Body of pancreas (tissue), 4 donors: ENCODE measurements around the gene CD207. TPM values are rescaled to one million over a fixed set of nuclear protein-coding genes. Genes with fewer than 3 reads are reported as not detected.

Experiments
- ATAC-seq: fragments of 150-250 bp; one replicate; pipeline ENCODE4 v1.9.1; 2016
- DNase-seq, 4 donors: peaks; one replicate each; pipeline ENCODE4 v3.0.0-alpha.2; 2019
- H3K27ac ChIP-seq, 4 donors: fragments of 200-600 bp; sonication (generic); 1 replicate in 3 of 4; 2 replicates in 1 of 4; pipeline versions ENCODE4 v1.5.1 to v1.6.1; 2016 to 2019; ENCODE audit warnings: mild to moderate bottlenecking in 1 of 4, mixed read lengths in 1 of 4, moderate library complexity in 1 of 4
- H3K27me3 ChIP-seq, 2 donors: fragments of 200-600 bp; sonication (generic); one replicate each; pipeline ENCODE4 v1.6.0; 2016; ENCODE audit warnings: mild to moderate bottlenecking in 1 of 2
- H3K36me3 ChIP-seq, 2 donors: fragments of 200-600 bp; sonication (generic); replicated peaks in 1 of 2; 2 replicates each; pipeline ENCODE4 v1.5.1; 2016; ENCODE audit warnings: low read depth in 2 of 2; ENCODE audit not compliant: insufficient read depth in 1 of 2
- H3K4me1 ChIP-seq: fragments of 200-600 bp; sonication (generic); one replicate; pipeline ENCODE4 v1.6.0; 2016
- H3K4me3 ChIP-seq, 2 donors: fragments of 200-600 bp; sonication (generic); 1 replicate in 1 of 2; 2 replicates in 1 of 2; pipeline ENCODE4 v1.5.1; 2016 to 2019
- H3K9me3 ChIP-seq, 3 donors: fragments of 200-600 bp; sonication (generic); 1 replicate in 2 of 3; 2 replicates in 1 of 3; pipeline ENCODE4 v1.5.1; 2016
- CTCF ChIP-seq, 7 experiments: fragments of 450-650 bp in 4 of 7; fragments of 200-600 bp in 3 of 7; sonication (generic) in 3 of 7; IDR thresholded peaks; one replicate each; pipeline ENCODE4 v1.5.1; 2016 to 2019; ENCODE audit warnings: antibody characterized with exemption in 7 of 7
- POLR2A ChIP-seq, 3 donors: fragments of 450-650 bp; IDR thresholded peaks; one replicate each; pipeline ENCODE4 v1.6.1; 2016; ENCODE audit warnings: antibody characterized with exemption in 3 of 3, mild to moderate bottlenecking in 2 of 3
- WGBS, 2 donors: methylation state at CpG; one replicate each; pipeline ENCODE4 v1.1.5; 2017; 5-methylcytosine and 5-hydroxymethylcytosine counted together
- intact Hi-C: fragments of 100-400 bp; cut with DNase I; formaldehyde crosslinking; loops from one replicate; pipeline ENCODE4 v1.15.1; 2023
- total RNA-seq, 2 donors: library from RNA; depleted of rRNA; stranded (reverse); fragments of >200 nt; gene quantifications; one replicate each; pipeline ENCODE4 v1.1.0, GENCODE V29; 2016

CD207 gene
- total RNA-seq, 2 donors from 2014 or later, result not detected

- Histone ChIP-seq H3K4me1 (no peaks in the 10 kb centered on the region), H3K27ac (no peak overlapping the region), H3K9me3 (no peaks in the 10 kb centered on the region), H3K36me3 (no peaks in the 10 kb centered on the region), H3K4me3 (no peak overlapping the region), H3K27me3 (no peaks in the 10 kb centered on the region)
- no peak for ATAC-seq
- intact Hi-C loops, result no loop called here
- DNase-seq, result no peak
- TF ChIP-seq POLR2A (IDR thresholded peaks at IDR 0.05), result no peak
- TF ChIP-seq CTCF (IDR thresholded peaks at IDR 0.05), result no peak
- 71 to 76% methylated on average over 4 of the region's 4 CpGs for WGBS, 2 donors
Measured at GRCh38 chr2:70826696-70827350, 8.8 kb downstream of the CD207 start.

- Histone ChIP-seq H3K27me3 (no peaks in the 10 kb centered on the region), H3K4me1 (no peaks in the 10 kb centered on the region), H3K27ac (no peak overlapping the region), H3K4me3 (no peak overlapping the region), H3K9me3 (no peaks in the 10 kb centered on the region), H3K36me3 (no peaks in the 10 kb centered on the region)
- DNase-seq (no peak), ATAC-seq (no peak)
- TF ChIP-seq CTCF (IDR thresholded peaks at IDR 0.05), result no peak
- no peak for TF ChIP-seq POLR2A (IDR thresholded peaks at IDR 0.05)
- intact Hi-C loops, result no loop called here
- 67 to 82% methylated on average over 2 to 4 of the region's 5 CpGs for WGBS, 2 donors
Measured at GRCh38 chr2:70823249-70823648, 12.4 kb downstream of the CD207 start.

- H3K36me3 ChIP-seq, result no peaks in the 10 kb centered on the region
- intact Hi-C loops, result no loop called here
- H3K4me3 ChIP-seq, result no peak overlapping the region
- ATAC-seq (no peak), DNase-seq (no peak)
- no peak for TF ChIP-seq CTCF (IDR thresholded peaks at IDR 0.05)
- TF ChIP-seq POLR2A (IDR thresholded peaks at IDR 0.05), result no peak
- H3K9me3 ChIP-seq, result no peaks in the 10 kb centered on the region
- no peaks in the 10 kb centered on the region for H3K27me3 ChIP-seq
- H3K4me1 ChIP-seq, result no peaks in the 10 kb centered on the region
- H3K27ac ChIP-seq, result no peak overlapping the region
- WGBS, 2 donors, result 68 to 76% methylated on average over 8 of the region's 8 CpGs
Measured at GRCh38 chr2:70822843-70823242, 12.8 kb downstream of the CD207 start.

- Histone ChIP-seq H3K27ac (no peak within 1 kb of the TSS), H3K36me3 (no peaks in the 10 kb centered on the region), H3K27me3 (no peaks in the 10 kb centered on the region), H3K4me1 (no peaks in the 10 kb centered on the region), H3K4me3 (no peak within 1 kb of the TSS), H3K9me3 (no peaks in the 10 kb centered on the region)
- no peak for ATAC-seq
- no peak for DNase-seq
- intact Hi-C loops, result no loop called here
- TF ChIP-seq POLR2A (IDR thresholded peaks at IDR 0.05) (no peak), CTCF (IDR thresholded peaks at IDR 0.05) (no peak)
- 74 to 77% methylated on average over 7 of the region's 7 CpGs for WGBS, 2 donors
Measured at GRCh38 chr2:70820499-70820898, 15.1 kb downstream of the CD207 start, which contains the start of gene CLEC4F. TSS of gene CLEC4F (minus strand) at chr2:70820599. CDS start at chr2:70820523, 76 bp downstream.
